Lower leg skin (tissue), 4 donors: Measurements from ENCODE around the gene PSMA4. TPM values are rescaled to one million over a fixed set of nuclear protein-coding genes. Genes with fewer than 3 reads are reported as not detected.
"Not testable (repeated sequence)": the region's sequence is repeated elsewhere in the genome, so short reads cannot be mapped to it uniquely, and the experiment has no call there.

Experiments
- DNase-seq, 2 donors: peaks; one replicate each; pipeline ENCODE4 v3.0.0-alpha.2; 2019; ENCODE audit warnings: low spot score in 2 of 2
- H3K4me3 ChIP-seq: fragments of 200-600 bp; sonication (generic); 2 replicates; pipeline ENCODE4 v1.5.1; 2017; ENCODE audit warnings: mild to moderate bottlenecking, low read depth; ENCODE audit not compliant: poor library complexity, severe bottlenecking
- CTCF ChIP-seq, 3 donors: fragments of 450-650 bp; IDR thresholded peaks; one replicate each; pipeline ENCODE4 v1.5.1; 2016; ENCODE audit warnings: antibody characterized with exemption in 3 of 3, mild to moderate bottlenecking in 3 of 3, moderate library complexity in 2 of 3
- POLR2A ChIP-seq, 2 donors: fragments of 450-650 bp; IDR thresholded peaks; one replicate each; pipeline ENCODE4 v1.6.1; 2016 to 2017; ENCODE audit warnings: antibody characterized with exemption in 2 of 2, mild to moderate bottlenecking in 1 of 2, moderate library complexity in 1 of 2
- WGBS, 2 donors: methylation state at CpG; one replicate each; pipeline ENCODE4 v1.1.5; 2018; 5-methylcytosine and 5-hydroxymethylcytosine counted together
- intact Hi-C: fragments of 100-400 bp; cut with DNase I; formaldehyde crosslinking; loops from one replicate; pipeline ENCODE4 v1.15.0; 2023; ENCODE audit warnings: low total_unique reads
- total RNA-seq, 4 donors: library from RNA; depleted of rRNA; stranded (reverse); fragments of >200 nt; gene quantifications; one replicate each; pipeline ENCODE4 v1.1.0, GENCODE V29; 2016

The PSMA4 gene
- total RNA-seq, 4 donors from 2014 or later = 59.0 to 143 (median 101) TPM

DNA sequence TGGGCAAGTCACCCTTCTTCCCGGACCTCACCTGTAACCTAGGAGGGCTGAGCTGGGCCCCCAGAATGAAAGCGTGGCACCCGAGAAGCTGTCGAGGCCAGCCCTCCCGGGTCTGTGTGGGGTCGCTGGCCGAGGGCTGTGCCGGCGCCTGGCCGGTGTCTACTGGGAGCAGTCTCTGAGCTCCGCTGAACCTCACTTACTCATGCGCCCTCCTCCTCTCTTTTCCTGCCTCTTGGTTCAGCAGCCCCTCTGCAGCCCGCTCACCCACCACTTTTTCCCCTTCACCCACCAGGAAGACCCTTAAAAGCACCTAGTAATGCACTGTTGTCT lies 32.4 kb upstream of the PSMA4 start:
- 1 to 3% methylated on average over 13 of the region's 13 CpGs for WGBS, 2 donors
- TF ChIP-seq POLR2A (IDR thresholded peaks at IDR 0.05) (no peak), CTCF (IDR thresholded peaks at IDR 0.05) (no peak)
- DNase-seq = no peak
- peak overlapping the region; percentile 60 for H3K4me3 ChIP-seq
- intact Hi-C loops = no loop called here

GRCh38 chr15:78508272-78508671 lies 32.0 kb upstream of the PSMA4 start:
- no peak overlapping the region for H3K4me3 ChIP-seq
- TF ChIP-seq CTCF (IDR thresholded peaks at IDR 0.05) = no peak
- no peak for TF ChIP-seq POLR2A (IDR thresholded peaks at IDR 0.05)
- 40 to 44% methylated on average over 6 of the region's 6 CpGs for WGBS, 2 donors
- no peak for DNase-seq
- intact Hi-C loops = no loop called here

DNA sequence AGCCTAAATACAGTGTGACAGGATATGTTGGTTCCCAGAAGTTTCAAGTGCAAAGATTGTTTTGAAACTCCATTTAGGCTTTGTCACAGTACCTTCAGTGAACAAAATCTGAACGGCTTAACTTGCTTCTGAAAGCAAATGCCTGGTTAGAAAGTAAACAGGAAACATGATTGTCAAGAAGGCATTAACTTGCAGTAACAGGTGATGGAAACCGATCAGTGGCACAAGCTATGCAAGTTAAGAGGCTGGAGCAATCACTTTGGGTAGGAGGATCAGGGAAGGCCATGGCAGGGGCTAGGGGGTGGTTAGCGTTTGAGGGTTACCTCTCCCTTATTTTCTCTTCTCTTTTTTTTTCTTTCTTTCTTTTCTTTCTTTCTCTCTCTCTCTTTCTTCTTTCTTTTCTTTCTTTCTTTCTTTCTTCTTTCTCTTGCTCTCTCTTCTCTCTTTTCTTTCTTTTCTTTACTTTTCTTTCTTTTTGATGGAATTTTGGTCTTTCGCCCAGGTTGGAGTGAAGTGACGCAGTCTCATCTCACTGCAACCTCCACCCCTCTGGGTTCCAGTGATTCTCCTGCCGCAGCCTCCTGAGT lies 30.4 kb upstream of the PSMA4 start:
- 80 to 84% methylated on average over 6 of the region's 6 CpGs for WGBS, 2 donors

DNA sequence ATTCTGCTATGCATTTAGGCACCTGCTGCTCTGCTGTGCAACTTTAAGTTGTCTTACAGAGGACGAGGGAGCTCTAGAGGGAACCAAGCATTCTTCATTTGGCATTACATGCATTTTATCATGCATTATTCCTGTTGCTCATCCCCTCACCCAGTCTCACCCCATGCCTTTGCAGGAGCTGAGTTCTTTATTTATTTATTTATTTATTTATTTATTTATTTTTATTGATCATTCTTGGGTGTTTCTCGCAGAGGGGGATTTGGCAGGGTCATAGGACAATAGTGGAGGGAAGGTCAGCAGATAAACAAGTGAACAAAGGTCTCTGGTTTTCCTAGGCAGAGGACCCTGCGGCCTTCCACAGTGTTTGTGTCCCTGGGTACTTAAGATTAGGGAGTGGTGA lies 20.2 kb upstream of the PSMA4 start:
- H3K4me3 ChIP-seq, intact Hi-C loops, DNase-seq: not testable (repeated sequence)
- WGBS, 2 donors = 97 to 100% methylated on average over 3 of the region's 3 CpGs

More for the DNA sequence above, 30.4 kb upstream of the PSMA4 start:
- TF ChIP-seq CTCF (IDR thresholded peaks at IDR 0.05) = no peak
- no peak for TF ChIP-seq POLR2A (IDR thresholded peaks at IDR 0.05)
- DNase-seq = no peak
- intact Hi-C loops = no loop called here
- no peak overlapping the region for H3K4me3 ChIP-seq

DNA sequence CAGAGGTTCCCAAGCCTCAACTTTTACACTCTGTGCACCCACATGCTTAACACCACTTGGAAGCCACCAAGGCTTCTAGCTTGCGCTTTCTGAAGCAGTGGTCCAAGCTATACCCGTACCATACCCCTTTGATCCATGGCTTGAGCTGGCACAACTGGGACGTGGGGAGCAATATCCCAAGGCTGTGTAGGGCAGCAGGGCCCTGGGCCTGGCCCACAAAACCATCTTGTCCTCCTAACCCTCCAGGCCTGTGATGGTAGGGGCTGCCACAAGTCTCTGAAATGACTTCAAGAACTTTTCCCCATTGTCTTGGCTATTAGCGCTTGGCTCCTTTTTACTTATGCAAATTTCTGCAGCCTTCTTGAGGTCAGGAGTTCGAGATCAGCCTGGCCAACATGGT lies 16.0 kb upstream of the PSMA4 start:
- intact Hi-C loops = no loop called here
- H3K4me3 ChIP-seq = no peak overlapping the region
- WGBS, 2 donors = 92 to 99% methylated on average over 5 of the region's 5 CpGs
- TF ChIP-seq CTCF (IDR thresholded peaks at IDR 0.05) = no peak
- no peak for TF ChIP-seq POLR2A (IDR thresholded peaks at IDR 0.05)
- DNase-seq = no peak

DNA sequence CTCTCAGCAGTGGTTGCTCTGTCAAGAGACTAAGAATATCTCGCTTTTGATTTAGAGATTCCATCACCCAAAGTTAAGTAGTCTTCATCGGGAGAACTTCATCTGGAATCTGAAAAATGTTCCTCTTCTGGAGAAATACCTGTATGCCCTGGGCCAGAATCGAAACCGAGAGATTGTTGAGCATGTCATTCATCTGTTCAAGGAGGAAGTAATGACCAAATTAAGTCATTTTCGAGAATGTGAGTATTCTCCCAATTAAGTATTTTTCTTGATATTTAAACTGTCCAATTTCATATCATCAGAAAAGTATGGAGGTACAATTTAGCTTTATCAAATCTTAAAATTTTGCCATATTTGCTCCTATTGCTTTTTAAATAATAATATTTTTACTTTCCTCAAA lies 12.9 kb upstream of the PSMA4 start:
- no peak for DNase-seq
- WGBS, 2 donors = 81 to 89% methylated on average over 5 of the region's 5 CpGs
- TF ChIP-seq POLR2A (IDR thresholded peaks at IDR 0.05) (no peak), CTCF (IDR thresholded peaks at IDR 0.05) (no peak)
- no peak overlapping the region for H3K4me3 ChIP-seq
- intact Hi-C loops = no loop called here
